CD4-positive, CD25-positive, alpha-beta regulatory T cell (primary cell): ENCODE results near the gene LANCL3. TPM values are rescaled to one million over a fixed set of nuclear protein-coding genes. Genes with fewer than 3 reads are reported as not detected.

Experiments
- ATAC-seq, 2 donors: fragments of 150-1000 bp; cut with Tn5 transposase; one replicate each; pipeline ENCODE4 v1.10.0; 2021; ENCODE audit warnings: low read depth in 2 of 2, moderate number of reproducible peaks in 2 of 2, moderate library complexity in 1 of 2
- DNase-seq, 3 donors: peaks; one replicate each; pipeline versions ENCODE4 v3.0.0 to v3.0.0-alpha.2; 2012 to 2022; ENCODE audit warnings: mixed read lengths in 1 of 3
- H3K27ac ChIP-seq: one replicate; pipeline ENCODE4 v1.7.0; 2013; ENCODE audit warnings: mild to moderate bottlenecking, low read length; ENCODE audit not compliant: insufficient read depth, poor library complexity, severe bottlenecking
- H3K27me3 ChIP-seq: one replicate; pipeline ENCODE4 v1.7.0; 2013; ENCODE audit warnings: low read length; ENCODE audit not compliant: control insufficient read depth, insufficient read depth
- H3K36me3 ChIP-seq: one replicate; pipeline ENCODE4 v1.7.0; 2013; ENCODE audit warnings: mild to moderate bottlenecking, low read length, moderate library complexity; ENCODE audit not compliant: control insufficient read depth, insufficient read depth
- H3K4me1 ChIP-seq: 2 replicates; pipeline ENCODE4 v1.7.0; 2013; ENCODE audit warnings: mild to moderate bottlenecking, low read length; ENCODE audit not compliant: insufficient read depth, control insufficient read depth, poor library complexity, severe bottlenecking
- H3K4me3 ChIP-seq: one replicate; pipeline ENCODE4 v1.7.0; 2013; ENCODE audit warnings: low read depth, mild to moderate bottlenecking, low read length, moderate library complexity
- H3K9me3 ChIP-seq, 2 experiments: 1 replicate in 1 of 2; 2 replicates in 1 of 2; pipeline ENCODE4 v1.7.0; 2013; ENCODE audit warnings: low read length in 2 of 2, mild to moderate bottlenecking in 1 of 2, moderate library complexity in 1 of 2; ENCODE audit not compliant: control insufficient read depth in 2 of 2
- H3K27ac Mint-ChIP-seq, 3 donors: one replicate each; pipeline ENCODE4 v1.8.0; 2020 to 2022; ENCODE audit warnings: mild to moderate bottlenecking in 3 of 3, mixed read lengths in 3 of 3, moderate library complexity in 2 of 3
- H3K27me3 Mint-ChIP-seq: one replicate; pipeline ENCODE4 v1.8.0; 2022; ENCODE audit warnings: mild to moderate bottlenecking, mixed read lengths
- H3K36me3 Mint-ChIP-seq: one replicate; pipeline ENCODE4 v1.8.0; 2020; ENCODE audit warnings: mixed read lengths
- H3K4me1 Mint-ChIP-seq, 4 donors: one replicate each; pipeline ENCODE4 v1.8.0; 2020 to 2022; ENCODE audit warnings: mixed read lengths in 4 of 4, mild to moderate bottlenecking in 1 of 4
- H3K4me3 Mint-ChIP-seq, 4 donors: one replicate each; pipeline ENCODE4 v1.8.0; 2020 to 2022; ENCODE audit warnings: mild to moderate bottlenecking in 4 of 4, mixed read lengths in 4 of 4, moderate library complexity in 3 of 4
- H3K9me3 Mint-ChIP-seq, 7 donors: one replicate each; pipeline ENCODE4 v1.8.0; 2020 to 2022; ENCODE audit warnings: mixed read lengths in 7 of 7, mild to moderate bottlenecking in 3 of 7, moderate library complexity in 2 of 7
- polyA plus RNA-seq, 4 donors: library from polyadenylated mRNA; unstranded; fragments of 300-500 nt; fragmentation: Illumina TruSeq; gene quantifications; one replicate each; pipeline ENCODE4 v1.2.3, GENCODE V29; 2021
- total RNA-seq: library from RNA; stranded (reverse); gene quantifications from one replicate; pipeline ENCODE4 v1.2.3, GENCODE V29; 2022

Gene LANCL3
- total and polyA plus RNA-seq, 5 donors from 2014 or later, result 0.35 TPM; not detected in 4

- Mint-ChIP-seq H3K4me1 (no peaks in the 10 kb centered on the region), H3K36me3 (no peaks in the 10 kb centered on the region), H3K27ac (no peak overlapping the region), H3K27me3 (peaks cover 4% of the 10 kb centered on the region), H3K9me3 (peaks cover 0 to 3% (median 0%) of the 10 kb centered on the region in 7 donors), H3K4me3 (no peak overlapping the region)
- Histone ChIP-seq H3K27me3 (no peaks in the 10 kb centered on the region), H3K9me3 (no peaks in the 10 kb centered on the region), H3K4me3 (no peak overlapping the region), H3K4me1 (no peaks in the 10 kb centered on the region), H3K27ac (no peak overlapping the region), H3K36me3 (no peaks in the 10 kb centered on the region)
- no peak for ATAC-seq
- no peak for DNase-seq
Observed at GRCh38 chrX:37652589-37653231, 81.2 kb downstream of the LANCL3 start.

GRCh38 chrX:37653397-37654085 lies 82.1 kb downstream of the LANCL3 start:
- H3K4me1 ChIP-seq, result no peaks in the 10 kb centered on the region
- no peaks in the 10 kb centered on the region for H3K36me3 ChIP-seq
- no peak overlapping the region for H3K27ac ChIP-seq
- Mint-ChIP-seq H3K4me1 (no peaks in the 10 kb centered on the region), H3K27me3 (peaks cover 4% of the 10 kb centered on the region), H3K4me3 (no peak overlapping the region), H3K36me3 (no peaks in the 10 kb centered on the region), H3K27ac (no peak overlapping the region), H3K9me3 (peaks cover 0 to 3% (median 0%) of the 10 kb centered on the region in 7 donors)
- no peaks in the 10 kb centered on the region for H3K9me3 ChIP-seq
- H3K4me3 ChIP-seq, result no peak overlapping the region
- DNase-seq (no peak), ATAC-seq (no peak)
- no peaks in the 10 kb centered on the region for H3K27me3 ChIP-seq

- no peak overlapping the region for H3K4me3 Mint-ChIP-seq
- Histone ChIP-seq H3K27ac (no peak overlapping the region), H3K4me3 (no peak overlapping the region), H3K27me3 (no peaks in the 10 kb centered on the region), H3K4me1 (no peaks in the 10 kb centered on the region), H3K9me3 (no peaks in the 10 kb centered on the region), H3K36me3 (no peaks in the 10 kb centered on the region)
- H3K36me3 Mint-ChIP-seq, result no peaks in the 10 kb centered on the region
- H3K27ac Mint-ChIP-seq, result no peak overlapping the region
- no peaks in the 10 kb centered on the region for H3K4me1 Mint-ChIP-seq
- H3K9me3 Mint-ChIP-seq, result peaks cover 0 to 2% (median 0%) of the 10 kb centered on the region in 7 donors
- DNase-seq (no peak), ATAC-seq (no peak)
- H3K27me3 Mint-ChIP-seq, result peaks cover under 1% of the 10 kb centered on the region
Observed at GRCh38 chrX:37658343-37659030, 87.0 kb downstream of the LANCL3 start.

GRCh38 chrX:37659047-37659446 lies 87.6 kb downstream of the LANCL3 start:
- H3K4me3 Mint-ChIP-seq, result no peak overlapping the region
- no peak overlapping the region for H3K4me3 ChIP-seq
- peaks cover 0 to 2% (median 0%) of the 10 kb centered on the region in 7 donors for H3K9me3 Mint-ChIP-seq
- no peaks in the 10 kb centered on the region for H3K9me3 ChIP-seq
- no peaks in the 10 kb centered on the region for H3K4me1 Mint-ChIP-seq
- no peak overlapping the region for H3K27ac ChIP-seq
- no peaks in the 10 kb centered on the region for H3K36me3 ChIP-seq
- no peaks in the 10 kb centered on the region for H3K4me1 ChIP-seq
- H3K27ac Mint-ChIP-seq, result no peak overlapping the region
- H3K27me3 Mint-ChIP-seq, result no peaks in the 10 kb centered on the region
- DNase-seq (no peak), ATAC-seq (no peak)
- no peaks in the 10 kb centered on the region for H3K27me3 ChIP-seq
- no peaks in the 10 kb centered on the region for H3K36me3 Mint-ChIP-seq

- Mint-ChIP-seq H3K9me3 (peaks cover 0 to 2% (median 0%) of the 10 kb centered on the region in 7 donors), H3K36me3 (no peaks in the 10 kb centered on the region), H3K4me1 (no peaks in the 10 kb centered on the region), H3K27me3 (no peaks in the 10 kb centered on the region), H3K4me3 (no peak overlapping the region), H3K27ac (no peak overlapping the region)
- no peak for ATAC-seq
- Histone ChIP-seq H3K9me3 (peaks cover 0 to 2% of the 10 kb centered on the region in 2 experiments), H3K27ac (no peak overlapping the region), H3K36me3 (no peaks in the 10 kb centered on the region), H3K4me1 (no peaks in the 10 kb centered on the region), H3K4me3 (no peak overlapping the region), H3K27me3 (no peaks in the 10 kb centered on the region)
- no peak for DNase-seq
Observed at GRCh38 chrX:37662181-37662580, 90.7 kb downstream of the LANCL3 start.

- Mint-ChIP-seq H3K36me3 (no peaks in the 10 kb centered on the region), H3K27ac (no peak overlapping the region), H3K27me3 (no peaks in the 10 kb centered on the region), H3K4me3 (no peak overlapping the region), H3K4me1 (no peaks in the 10 kb centered on the region), H3K9me3 (no peaks in the 10 kb centered on the region)
- peaks cover 0 to 2% of the 10 kb centered on the region in 2 experiments for H3K9me3 ChIP-seq
- H3K27ac ChIP-seq, result no peak overlapping the region
- DNase-seq (no peak), ATAC-seq (no peak)
- no peaks in the 10 kb centered on the region for H3K4me1 ChIP-seq
- H3K27me3 ChIP-seq, result no peaks in the 10 kb centered on the region
- no peaks in the 10 kb centered on the region for H3K36me3 ChIP-seq
- no peak overlapping the region for H3K4me3 ChIP-seq
Observed at GRCh38 chrX:37666516-37666915, 95.1 kb downstream of the LANCL3 start.

GRCh38 chrX:37667141-37667540 lies 95.7 kb downstream of the LANCL3 start:
- no peaks in the 10 kb centered on the region for H3K4me1 ChIP-seq
- H3K9me3 ChIP-seq, result peaks cover 0 to 2% of the 10 kb centered on the region in 2 experiments
- Mint-ChIP-seq H3K36me3 (no peaks in the 10 kb centered on the region), H3K4me1 (no peaks in the 10 kb centered on the region), H3K27me3 (no peaks in the 10 kb centered on the region), H3K4me3 (no peak overlapping the region), H3K9me3 (no peaks in the 10 kb centered on the region), H3K27ac (no peak overlapping the region)
- H3K27me3 ChIP-seq, result no peaks in the 10 kb centered on the region
- H3K27ac ChIP-seq, result no peak overlapping the region
- no peak for ATAC-seq
- H3K36me3 ChIP-seq, result no peaks in the 10 kb centered on the region
- no peak for DNase-seq
- no peak overlapping the region for H3K4me3 ChIP-seq
